Gastrocnemius medialis (tissue), 4 donors: ENCODE measurements around the gene BARHL2. TPM values are rescaled to one million over a fixed set of nuclear protein-coding genes. Genes with fewer than 3 reads are reported as not detected.
A peak's percentile ranks its signal among the peaks of the same experiment; 100 is the strongest.

ENCODE experiments used
- ATAC-seq, 2 donors: fragments of 150-250 bp; one replicate each; pipeline ENCODE4 v1.9.1; 2016
- DNase-seq, 2 donors: peaks; one replicate each; pipeline ENCODE4 v3.0.0-alpha.2; 2019
- H3K27ac ChIP-seq, 4 donors: fragments of 200-600 bp; sonication (generic); 1 replicate in 1 of 4; 2 replicates in 3 of 4; pipeline ENCODE4 v1.5.1; 2016 to 2018; ENCODE audit warnings: mild to moderate bottlenecking in 2 of 4, moderate library complexity in 1 of 4
- H3K27me3 ChIP-seq, 3 donors: fragments of 200-600 bp; sonication (generic) in 2 of 3; 1 replicate in 1 of 3; 2 replicates in 2 of 3; pipeline versions ENCODE4 v1.5.1 to v1.6.0; 2016 to 2019; ENCODE audit warnings: mild to moderate bottlenecking in 1 of 3, moderate library complexity in 1 of 3
- H3K36me3 ChIP-seq, 2 donors: fragments of 200-600 bp; sonication (generic) in 1 of 2; one replicate each; pipeline ENCODE4 v1.5.1; 2017 to 2018
- H3K4me1 ChIP-seq, 2 donors: fragments of 200-600 bp; sonication (generic) in 1 of 2; one replicate each; pipeline ENCODE4 v1.5.1; 2016 to 2017; ENCODE audit warnings: mild to moderate bottlenecking in 2 of 2
- H3K4me3 ChIP-seq, 4 donors: fragments of 200-600 bp; sonication (generic) in 3 of 4; 1 replicate in 1 of 4; 2 replicates in 3 of 4; pipeline ENCODE4 v1.5.1; 2016 to 2019; ENCODE audit warnings: mild to moderate bottlenecking in 2 of 4
- H3K9me3 ChIP-seq, 3 donors: fragments of 200-600 bp; sonication (generic) in 2 of 3; 1 replicate in 1 of 3; 2 replicates in 2 of 3; pipeline ENCODE4 v1.5.1; 2016 to 2019
- CTCF ChIP-seq, 5 experiments: fragments of 450-650 bp in 3 of 5; fragments of 200-600 bp in 2 of 5; sonication (generic) in 2 of 5; IDR thresholded peaks in 4 of 5; conservative IDR thresholded peaks in 1 of 5; 1 replicate in 4 of 5; 2 replicates in 1 of 5; pipeline ENCODE4 v1.5.1; 2016 to 2019; ENCODE audit warnings: antibody characterized with exemption in 5 of 5, mild to moderate bottlenecking in 3 of 5, moderate library complexity in 3 of 5
- POLR2A ChIP-seq, 2 donors: fragments of 450-650 bp; IDR thresholded peaks; one replicate each; pipeline ENCODE4 v1.6.1; 2017; ENCODE audit warnings: antibody characterized with exemption in 2 of 2, mild to moderate bottlenecking in 2 of 2, moderate library complexity in 2 of 2
- in situ Hi-C, 4 donors: fragments of 200-750 bp; cut with MboI; loops; one replicate each; pipeline versions ENCODE4 v1.15.0 to v1.8.0; 2017; ENCODE audit warnings: low sequenced_read_pairs in 4 of 4
- intact Hi-C: fragments of 100-400 bp; cut with DNase I; formaldehyde crosslinking; loops from one replicate; pipeline ENCODE4 v1.15.1; 2023; ENCODE audit warnings: low total_unique reads
- total RNA-seq, 4 donors: library from RNA; depleted of rRNA; stranded (reverse); fragments of >200 nt; gene quantifications; one replicate each; pipeline versions ENCODE4 v1.1.0 to v1.2.3, GENCODE V29; 2016

The BARHL2 gene
- total RNA-seq, 4 donors from 2014 or later: not detected

- in situ Hi-C loops: loop anchor here in 1 of 4 donors (25.0 kb wide), 1 partner anchor 256 kb away; no protein-coding TSS in a partner anchor
- Histone ChIP-seq H3K27ac (no peak overlapping the region), H3K4me3 (peak overlapping the region in 2 of 4 donors; percentile 32 to 56), H3K4me1 (peaks cover 7 to 18% of the 10 kb centered on the region in 2 donors), H3K9me3 (no peaks in the 10 kb centered on the region), H3K36me3 (no peaks in the 10 kb centered on the region), H3K27me3 (peaks cover 90 to 98% (median 96%) of the 10 kb centered on the region in 3 donors)
- DNase-seq (no peak), ATAC-seq (no peak)
- no peak for TF ChIP-seq POLR2A (IDR thresholded peaks at IDR 0.05)
- no peak for TF ChIP-seq CTCF (IDR thresholded peaks at IDR 0.05 in 4 of 5, conservative IDR thresholded peaks at IDR 0.05 in 1 of 5)
- intact Hi-C loops: no loop called here
Measured at GRCh38 chr1:90705956-90706355, 11.1 kb downstream of the BARHL2 start.

GRCh38 chr1:90704817-90705216 is 12.3 kb downstream of the BARHL2 start:
- Histone ChIP-seq H3K9me3 (no peaks in the 10 kb centered on the region), H3K36me3 (no peaks in the 10 kb centered on the region), H3K27me3 (peaks cover 86 to 90% (median 89%) of the 10 kb centered on the region in 3 donors), H3K27ac (no peak overlapping the region), H3K4me3 (no peak overlapping the region), H3K4me1 (peaks cover 7 to 15% of the 10 kb centered on the region in 2 donors)
- no peak for ATAC-seq
- in situ Hi-C loops (loop anchor here in 1 of 4 donors (25.0 kb wide), 1 partner anchor 257 kb away; no protein-coding TSS in a partner anchor), intact Hi-C loops (no loop called here)
- DNase-seq: no peak
- no peak for TF ChIP-seq CTCF (IDR thresholded peaks at IDR 0.05 in 4 of 5, conservative IDR thresholded peaks at IDR 0.05 in 1 of 5)
- no peak for TF ChIP-seq POLR2A (IDR thresholded peaks at IDR 0.05)

GRCh38 chr1:90694846-90695245 is 22.3 kb downstream of the BARHL2 start:
- H3K9me3 ChIP-seq: no peaks in the 10 kb centered on the region
- no peaks in the 10 kb centered on the region for H3K36me3 ChIP-seq
- ATAC-seq (no peak), DNase-seq (no peak)
- H3K4me3 ChIP-seq: no peak overlapping the region
- intact Hi-C loops (no loop called here), in situ Hi-C loops (no loop called here)
- peaks cover 7 to 19% (median 17%) of the 10 kb centered on the region in 3 donors for H3K27me3 ChIP-seq
- H3K27ac ChIP-seq: no peak overlapping the region
- TF ChIP-seq POLR2A (IDR thresholded peaks at IDR 0.05): no peak
- TF ChIP-seq CTCF (IDR thresholded peaks at IDR 0.05 in 4 of 5, conservative IDR thresholded peaks at IDR 0.05 in 1 of 5): no peak
- no peaks in the 10 kb centered on the region for H3K4me1 ChIP-seq

GRCh38 chr1:90687747-90688146 is 29.4 kb downstream of the BARHL2 start:
- no peak overlapping the region for H3K27ac ChIP-seq
- H3K27me3 ChIP-seq: peaks cover 0 to 8% (median 5%) of the 10 kb centered on the region in 3 donors
- H3K36me3 ChIP-seq: no peaks in the 10 kb centered on the region
- no peak for TF ChIP-seq CTCF (IDR thresholded peaks at IDR 0.05 in 4 of 5, conservative IDR thresholded peaks at IDR 0.05 in 1 of 5)
- no peak for TF ChIP-seq POLR2A (IDR thresholded peaks at IDR 0.05)
- no peak for ATAC-seq
- in situ Hi-C loops (no loop called here), intact Hi-C loops (no loop called here)
- H3K4me3 ChIP-seq: no peak overlapping the region
- DNase-seq: no peak
- H3K4me1 ChIP-seq: no peaks in the 10 kb centered on the region
- no peaks in the 10 kb centered on the region for H3K9me3 ChIP-seq
